NCI-H2029 treated with DMSO at 0.1 percent for 48 hours (cell line): ENCODE results near the gene MAP3K1.

ENCODE experiments used
- DNase-seq: peaks from one replicate; lab custom pipeline; 2025; lab: John Stamatoyannopoulos, UW

The MAP3K1 gene

GRCh38 chr5:56909294-56910209 lies 94.2 kb downstream of the MAP3K1 start, which contains the start of gene SETD9:
SETD9 (plus strand) TSS chr5:56909596; CDS start chr5:56909646, 50 bp downstream.
- peak; percentile 95 for DNase-seq

GRCh38 chr5:56910210-56910965 lies 95.0 kb downstream of the MAP3K1 start:
- peak; percentile 37 for DNase-seq

- DNase-seq, result no peak
Observed at GRCh38 chr5:56913766-56914165, 98.4 kb downstream of the MAP3K1 start.

- DNase-seq, result no peak
Observed at GRCh38 chr5:56914678-56915077, 99.3 kb downstream of the MAP3K1 start.

- DNase-seq, result no peak
Observed at GRCh38 chr5:56917534-56917933, 102.2 kb downstream of the MAP3K1 start.

GRCh38 chr5:56918054-56918453 lies 102.7 kb downstream of the MAP3K1 start:
- DNase-seq, result no peak

GRCh38 chr5:56919942-56920662 lies 104.8 kb downstream of the MAP3K1 start:
- DNase-seq, result no peak

- no peak for DNase-seq
Observed at GRCh38 chr5:56922922-56923321, 107.6 kb downstream of the MAP3K1 start.

GRCh38 chr5:56934325-56934724 lies 119.0 kb downstream of the MAP3K1 start:
- no peak for DNase-seq

GRCh38 chr5:56938858-56939257 lies 123.5 kb downstream of the MAP3K1 start:
- DNase-seq, result no peak

- no peak for DNase-seq
Observed at GRCh38 chr5:56941981-56942380, 126.6 kb downstream of the MAP3K1 start.
